GM19372 (cell line): ENCODE data around the gene TRIM32.

Source experiments
- ATAC-seq: cut with Tn5 transposase; IDR thresholded peaks from one replicate; pipeline ENCODE4 v1.9.1; 2021; ENCODE audit warnings: mild to moderate bottlenecking, low read depth, moderate library complexity; ENCODE audit not compliant: unreplicated experiment

TRIM32 gene

DNA sequence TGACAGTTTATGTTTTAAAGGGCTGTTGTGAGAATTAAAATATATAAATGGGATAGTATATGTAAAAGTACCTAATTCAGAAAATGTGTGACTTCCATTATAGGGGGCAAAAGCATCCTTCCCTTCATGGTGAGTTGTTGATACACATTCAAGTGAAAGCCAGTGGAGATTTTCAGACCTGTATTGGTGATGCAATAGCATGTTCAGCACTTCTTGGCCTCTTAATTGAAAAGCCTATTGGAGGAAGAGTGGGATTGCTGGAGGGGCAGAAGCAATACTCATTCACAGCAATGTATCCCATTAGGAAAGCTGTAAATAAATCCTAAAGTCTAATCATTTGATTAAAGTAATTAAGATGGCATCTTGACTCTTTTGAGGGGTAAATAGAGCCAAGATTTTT, 17.4 kb downstream of the TRIM32 start:
- no peak for ATAC-seq

DNA sequence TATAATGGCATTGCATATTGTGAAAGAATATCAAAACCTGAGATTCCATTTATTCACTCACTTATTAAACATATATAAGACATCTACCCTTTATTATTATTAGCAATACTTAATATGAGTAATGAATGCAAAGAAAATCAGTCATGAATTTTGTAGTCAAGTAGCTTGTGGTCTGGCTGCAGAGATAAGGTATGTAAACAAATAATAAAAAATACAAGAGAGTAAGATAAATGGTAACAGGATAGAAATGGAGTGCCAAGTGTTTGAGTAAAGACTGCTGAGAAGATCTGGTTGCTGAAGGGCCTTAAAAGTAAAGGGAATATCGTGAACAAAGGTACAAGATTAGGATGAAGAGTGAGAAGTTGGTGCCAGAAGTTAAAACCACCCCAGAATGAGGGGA, 18.4 kb downstream of the TRIM32 start:
- ATAC-seq, result no peak

DNA sequence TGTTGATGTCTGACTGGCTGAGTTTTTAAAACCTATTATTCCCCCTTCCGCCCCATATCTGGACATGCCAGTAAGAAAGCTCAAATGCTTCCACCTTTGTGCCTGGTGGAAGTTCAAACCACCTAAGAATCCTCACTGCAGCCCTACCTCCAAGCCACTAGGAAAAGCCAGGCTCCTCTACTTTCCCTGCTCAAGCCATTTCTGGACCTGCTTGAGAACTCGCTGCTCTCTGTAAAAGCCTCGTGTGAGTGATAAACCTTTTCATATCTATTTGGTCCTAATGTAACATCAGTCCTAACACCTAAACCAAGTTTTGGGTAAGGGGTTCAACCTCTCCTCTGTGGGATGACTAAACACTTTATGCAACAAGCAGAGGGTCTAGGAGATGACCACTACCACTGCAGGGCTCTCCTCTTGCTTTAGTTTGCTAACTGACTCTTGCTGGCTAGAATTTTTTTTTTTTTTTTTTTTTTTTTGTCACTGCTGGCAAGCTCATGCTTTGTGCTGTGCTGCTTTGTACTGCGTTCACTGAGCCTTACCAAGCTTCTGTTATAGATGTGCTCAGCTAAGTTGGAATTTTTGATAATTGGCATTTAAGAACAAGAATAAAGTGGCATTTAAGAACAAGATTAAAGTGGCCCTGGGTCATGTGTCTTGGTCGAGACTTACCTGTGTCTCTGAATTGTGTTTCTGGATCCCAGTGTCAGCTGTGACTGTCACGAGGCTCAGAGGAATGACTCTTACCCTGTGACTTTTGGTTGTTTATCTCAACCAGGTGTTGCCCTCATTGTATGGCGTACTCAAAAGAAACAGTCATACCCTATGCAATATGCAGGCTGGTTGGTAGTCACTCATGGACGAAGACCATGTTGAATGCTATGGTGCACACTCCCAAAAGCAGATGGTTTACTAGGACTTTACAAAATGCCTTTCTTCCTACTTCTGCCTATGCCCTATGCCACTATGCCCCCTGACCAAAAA, 19.5 kb downstream of the TRIM32 start:
- ATAC-seq, result no peak

DNA sequence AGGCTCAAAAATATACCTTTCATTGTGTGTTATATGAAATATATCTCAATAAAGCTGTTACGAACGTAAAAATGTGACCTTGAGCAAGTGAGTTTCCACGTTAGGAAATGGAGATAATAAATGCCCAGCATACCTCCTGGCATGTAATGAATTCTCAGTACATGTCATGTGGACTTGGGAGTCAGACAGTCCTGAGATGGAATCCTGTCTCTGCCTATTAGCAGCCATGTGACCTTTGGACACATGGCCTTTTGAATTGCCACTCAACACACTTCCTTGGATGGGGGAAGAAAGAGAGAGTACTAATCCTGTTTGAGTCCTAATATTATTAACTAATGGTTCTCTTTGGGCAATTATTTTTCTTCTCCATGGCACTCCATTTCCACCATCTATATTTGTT, 25.7 kb downstream of the TRIM32 start:
- ATAC-seq, result no peak

DNA sequence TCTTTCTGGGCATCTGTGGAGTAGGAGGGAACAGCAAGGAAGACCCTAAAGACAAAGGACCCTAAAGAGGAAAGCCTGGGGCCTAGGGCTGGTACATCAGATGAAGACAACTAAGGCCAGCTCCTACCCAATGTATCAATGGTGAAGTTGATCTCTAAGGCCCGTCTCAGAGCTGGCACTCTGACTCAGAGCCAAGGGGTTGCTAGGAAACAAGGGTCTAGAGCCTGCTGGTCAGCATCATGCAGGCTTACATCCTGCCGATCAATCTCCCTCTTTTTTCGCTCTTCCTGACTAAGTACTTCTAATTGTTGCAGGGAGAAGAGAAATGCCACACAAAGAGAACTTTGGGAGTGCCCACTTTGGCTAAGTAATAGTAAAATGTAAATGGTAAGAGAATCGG, 26.2 kb downstream of the TRIM32 start:
- no peak for ATAC-seq

DNA sequence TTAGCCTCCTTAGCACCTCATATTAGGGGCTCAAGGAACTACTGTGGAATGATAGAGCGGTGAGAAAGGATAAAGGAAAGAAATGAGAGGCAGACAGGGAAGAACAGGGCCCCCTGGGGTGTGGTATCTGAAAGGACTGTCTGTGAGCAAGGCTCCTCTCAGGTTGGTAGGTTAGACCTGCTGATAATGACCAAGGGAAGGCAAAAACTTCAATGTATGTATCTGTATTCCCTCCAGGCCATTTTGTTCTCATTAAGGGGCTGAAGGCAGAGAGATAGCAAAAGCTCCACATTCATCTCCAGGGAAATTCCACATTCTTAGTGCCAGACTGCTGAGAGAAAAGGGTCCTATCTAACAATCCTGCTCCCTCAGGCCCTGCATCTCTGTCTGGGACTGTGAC, 28.6 kb downstream of the TRIM32 start:
- ATAC-seq, result no peak

DNA sequence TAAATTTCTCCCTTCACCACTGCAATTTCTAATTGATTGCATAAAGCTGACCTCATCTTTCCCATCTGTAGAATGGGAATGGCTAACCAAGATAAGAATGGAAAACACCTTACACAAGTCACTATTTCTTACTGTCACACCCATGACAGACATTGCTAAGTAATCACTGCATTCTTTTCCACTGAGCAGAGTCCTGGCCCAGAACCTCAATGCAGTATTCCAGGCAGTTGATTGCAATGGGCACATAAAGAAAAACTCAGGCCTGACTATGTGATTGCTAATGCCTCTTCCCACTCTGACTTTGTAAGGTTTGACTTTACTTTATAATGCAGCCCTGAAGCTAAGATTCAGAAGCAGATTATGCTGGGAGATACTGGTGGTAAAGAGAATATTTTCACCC, 29.3 kb downstream of the TRIM32 start:
- no peak for ATAC-seq

DNA sequence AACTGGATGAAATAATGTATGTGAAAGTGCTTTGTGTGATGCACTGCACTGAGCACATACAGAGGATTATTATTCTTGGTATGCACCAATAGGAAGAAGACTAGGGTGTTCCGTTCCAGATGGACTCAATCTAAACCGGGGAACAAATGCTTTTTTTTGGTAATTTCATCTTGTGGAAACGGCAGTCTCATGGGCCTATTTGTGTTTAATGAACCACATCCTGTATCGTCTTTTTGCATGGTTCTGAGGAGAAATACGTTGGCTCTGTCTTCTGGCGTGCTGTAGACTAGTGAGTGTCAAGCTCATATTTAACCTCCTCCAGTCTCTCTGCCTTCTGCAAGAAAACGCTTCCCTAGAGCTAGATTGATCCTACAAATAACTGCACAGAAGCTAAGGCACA, 30.0 kb downstream of the TRIM32 start:
- ATAC-seq, result no peak

DNA sequence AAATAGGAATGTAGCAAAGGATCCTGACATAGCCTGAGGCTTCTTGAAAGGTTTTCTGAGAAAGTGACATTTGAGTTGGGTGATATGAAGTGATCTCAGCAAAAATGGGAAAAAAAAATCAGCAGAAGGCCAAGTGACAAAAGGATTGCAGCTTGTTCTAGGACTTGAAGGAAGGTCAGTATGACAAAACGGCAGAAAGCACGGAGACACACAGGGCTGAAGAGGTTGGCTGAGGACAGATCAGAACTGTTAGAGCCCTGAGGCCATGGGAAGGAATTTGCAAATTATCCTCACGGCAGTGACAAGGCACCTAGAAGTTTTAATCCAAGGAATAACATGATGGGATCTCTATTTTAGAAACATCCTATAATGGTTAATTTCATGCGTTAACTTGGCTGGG, 31.0 kb downstream of the TRIM32 start:
- no peak for ATAC-seq

DNA sequence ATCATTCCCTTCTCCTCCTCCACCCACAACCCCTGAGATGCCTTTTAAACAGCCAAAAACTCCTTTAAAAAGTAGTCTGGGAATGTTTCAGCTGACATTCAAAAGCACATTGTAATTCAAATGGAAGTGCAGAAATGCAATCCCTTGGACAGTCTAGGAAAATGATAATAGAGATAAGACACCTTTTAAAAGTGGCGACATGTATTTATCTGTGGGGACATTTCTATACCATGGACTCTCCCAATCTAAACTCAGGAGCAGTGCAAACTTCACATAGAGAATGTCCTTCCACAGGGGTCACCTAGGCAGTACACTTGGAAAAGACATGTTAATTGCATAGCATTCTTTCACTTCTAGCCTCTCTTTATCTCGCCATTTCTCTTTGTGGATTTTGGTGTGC, 33.0 kb downstream of the TRIM32 start:
- ATAC-seq, result no peak

DNA sequence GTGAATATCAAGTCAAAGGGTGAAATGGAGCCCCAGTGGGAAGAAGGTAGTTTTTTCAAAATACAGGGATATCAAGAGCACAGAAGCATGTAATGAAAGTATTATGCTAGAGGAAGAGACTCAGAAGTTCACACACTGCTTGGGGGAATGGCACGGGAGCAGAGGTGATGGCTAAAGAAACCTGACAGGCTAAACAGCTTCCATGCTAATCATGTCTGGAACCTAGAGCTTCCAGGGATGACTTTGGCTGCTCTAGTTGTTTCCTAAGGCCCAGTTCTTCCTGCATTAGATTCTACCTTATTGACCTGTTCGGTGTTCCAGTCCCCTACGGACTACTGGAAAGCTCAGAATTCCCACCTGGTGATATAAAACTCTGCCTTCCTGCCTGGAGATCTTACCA, 34.3 kb downstream of the TRIM32 start:
- ATAC-seq, result no peak

DNA sequence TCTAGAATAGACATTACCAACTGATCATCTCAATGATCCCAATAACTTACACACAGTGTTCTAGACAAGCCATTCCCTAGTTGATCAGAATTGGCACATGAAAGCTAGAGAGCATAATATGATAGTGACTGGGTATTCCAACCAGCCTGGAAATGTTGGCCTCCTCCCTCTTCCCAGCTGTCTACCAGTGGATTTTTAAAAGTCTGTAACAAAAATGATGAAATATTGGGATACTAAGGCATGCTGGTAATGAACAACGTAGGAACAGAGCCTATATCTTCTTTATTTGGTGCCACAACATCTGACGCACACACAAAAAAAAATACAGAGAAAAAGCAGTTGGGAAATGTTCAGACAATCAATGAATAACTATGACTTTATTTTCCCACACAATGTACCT, 34.8 kb downstream of the TRIM32 start:
- no peak for ATAC-seq

DNA sequence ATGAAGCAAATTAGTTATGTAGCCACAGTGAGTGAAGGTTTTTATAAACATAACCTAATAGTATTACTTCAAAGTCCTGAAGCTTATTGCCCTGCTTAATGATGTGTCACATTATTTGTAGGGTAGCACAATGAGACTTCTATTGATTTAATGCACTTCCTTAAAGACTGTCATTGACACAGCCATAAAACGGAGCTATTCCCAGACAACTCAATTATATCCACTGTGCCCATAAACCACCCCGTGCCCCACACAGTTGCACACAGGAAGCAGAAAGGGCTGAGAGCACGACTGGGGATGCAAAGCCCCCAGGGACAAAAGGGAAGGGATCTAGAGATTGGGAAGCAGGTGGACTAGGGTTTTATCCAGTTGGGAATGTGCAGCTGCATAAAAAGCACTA, 37.0 kb downstream of the TRIM32 start:
- ATAC-seq, result no peak

DNA sequence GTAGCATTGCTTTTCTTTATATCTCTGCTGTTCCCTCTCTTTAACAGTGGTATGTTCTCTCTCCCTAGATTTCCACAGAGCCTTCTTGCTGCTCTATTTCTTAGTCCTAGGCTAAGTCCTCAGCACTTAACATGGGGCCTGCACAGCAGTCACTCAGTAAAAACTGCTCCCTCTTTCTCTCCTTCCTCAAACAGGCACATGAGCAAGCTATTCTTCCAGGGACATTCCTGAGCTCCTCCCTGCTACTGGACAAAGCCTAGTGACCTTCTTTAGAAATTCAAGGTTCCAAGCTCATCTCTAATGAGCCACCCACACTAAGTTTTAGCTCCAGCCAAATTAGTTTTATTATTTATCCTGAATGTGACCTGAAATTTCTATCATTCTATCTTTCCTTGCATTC, 39.5 kb downstream of the TRIM32 start:
- no peak for ATAC-seq

DNA sequence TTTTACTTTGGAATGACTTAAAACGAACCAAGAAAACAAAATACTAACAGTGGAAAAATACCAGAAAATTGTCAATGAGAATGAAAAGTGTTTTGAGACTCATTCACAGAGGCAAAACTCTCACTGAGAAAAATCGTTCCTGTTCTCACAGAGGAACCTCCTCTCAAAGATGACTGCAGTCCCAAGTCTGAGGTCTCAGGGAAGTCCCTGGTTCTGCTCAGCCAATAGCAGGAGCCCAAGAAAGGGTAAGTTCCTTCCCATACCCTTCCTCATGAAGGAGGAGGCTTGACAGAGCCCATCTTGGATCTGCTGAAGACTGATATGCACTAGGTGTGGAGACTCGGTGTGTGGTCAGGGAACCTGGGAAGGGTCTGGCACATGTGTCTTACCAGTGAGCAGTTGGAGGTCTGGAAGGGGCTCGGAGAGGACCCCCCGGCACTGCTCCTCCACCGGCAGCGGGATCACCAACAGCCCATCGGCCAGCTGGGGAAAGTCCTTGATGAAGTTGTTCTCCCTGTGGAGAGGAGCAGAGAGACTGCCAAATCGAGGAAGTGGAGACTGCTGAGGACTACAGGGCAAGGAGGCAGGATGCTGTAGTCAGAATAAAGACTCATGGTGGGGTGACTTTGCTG, 46.0 kb downstream of the TRIM32 start:
- ATAC-seq, result no peak

DNA sequence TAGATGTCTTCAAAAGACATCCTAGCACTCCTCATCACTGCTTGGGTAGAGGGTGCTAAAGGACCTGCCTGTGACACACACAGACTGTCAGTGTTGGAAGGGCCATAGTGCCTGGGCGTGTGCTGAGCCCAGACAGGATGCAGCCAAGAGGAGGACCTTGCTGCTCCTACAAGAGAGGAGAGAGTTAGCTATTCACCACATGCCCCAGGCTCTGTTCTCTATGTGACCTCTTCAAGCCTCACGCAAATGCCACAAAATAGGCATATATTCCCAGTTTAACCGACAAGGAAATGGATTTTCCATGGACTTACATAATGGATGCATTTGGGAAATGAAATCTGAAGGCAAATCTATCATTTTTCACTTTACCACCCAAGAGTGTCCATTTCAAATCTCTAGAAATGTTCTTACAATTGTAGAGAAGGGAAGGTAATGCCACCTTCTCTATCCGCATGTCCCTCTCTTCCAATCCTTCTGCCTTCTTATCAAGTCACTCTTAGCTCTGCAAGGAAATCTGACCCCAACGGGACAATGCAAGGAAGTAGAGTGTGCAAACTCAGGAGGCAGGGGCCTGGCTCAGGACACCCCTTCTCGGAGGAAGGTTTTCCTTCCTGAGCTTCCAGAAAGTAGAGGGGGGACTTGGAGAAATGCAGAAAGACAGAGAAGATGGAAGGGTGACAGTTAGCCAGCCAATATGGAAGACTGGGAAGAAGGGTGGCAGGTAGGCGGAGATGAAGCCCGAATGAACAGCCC, 49.5 kb downstream of the TRIM32 start:
- no peak for ATAC-seq

DNA sequence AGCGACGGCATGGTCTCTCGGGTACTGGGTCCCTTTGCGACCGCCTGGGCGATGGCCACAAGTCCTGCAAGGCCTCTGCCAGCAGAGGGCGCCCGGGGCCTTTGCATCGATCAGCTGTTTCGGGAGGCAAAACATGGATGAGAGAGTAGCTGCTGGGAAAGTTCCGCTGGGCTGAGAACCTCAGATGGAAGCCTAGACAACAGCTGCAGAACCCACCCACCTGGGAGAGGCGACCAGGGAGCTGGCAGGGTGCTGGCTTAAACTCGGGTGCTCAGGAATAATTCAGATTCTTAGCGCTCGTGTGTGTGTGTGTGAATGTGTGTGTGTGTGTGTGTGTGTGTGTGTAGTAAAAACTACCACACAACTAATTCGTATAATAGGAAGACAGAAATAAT, 50.0 kb downstream of the TRIM32 start:
- no peak for ATAC-seq

DNA sequence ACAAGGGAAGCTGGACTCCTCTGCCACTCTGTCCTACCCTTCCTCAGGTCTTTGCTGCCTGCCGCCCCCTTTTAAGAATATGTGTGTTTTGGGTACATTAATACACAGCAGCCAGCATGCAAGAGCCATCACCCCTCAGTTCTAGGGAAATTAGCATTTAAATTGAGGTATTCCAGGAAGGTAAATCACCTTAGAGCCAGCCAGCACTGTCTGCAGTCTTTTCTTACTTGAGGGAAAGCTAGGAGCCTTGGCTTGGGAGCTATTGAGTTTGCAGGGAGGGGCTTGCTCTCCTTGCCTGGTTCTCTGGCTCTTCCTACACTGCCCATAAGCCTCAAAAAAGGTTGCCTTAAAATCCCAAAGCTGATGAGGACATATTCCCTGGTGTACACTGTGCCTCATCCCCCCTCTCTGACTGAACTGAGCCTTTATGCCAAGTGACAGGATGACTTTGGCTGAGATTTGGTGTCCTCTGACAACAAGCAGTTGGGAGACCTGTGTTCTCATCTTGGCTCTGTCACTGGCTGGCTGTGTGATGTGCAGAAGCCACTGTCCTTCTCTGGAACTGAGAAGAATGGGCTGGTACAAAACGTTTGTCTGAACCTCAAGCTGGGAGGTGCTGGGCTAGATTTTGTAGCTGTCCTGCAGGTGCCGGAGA, 54.1 kb downstream of the TRIM32 start:
- ATAC-seq, result no peak

DNA sequence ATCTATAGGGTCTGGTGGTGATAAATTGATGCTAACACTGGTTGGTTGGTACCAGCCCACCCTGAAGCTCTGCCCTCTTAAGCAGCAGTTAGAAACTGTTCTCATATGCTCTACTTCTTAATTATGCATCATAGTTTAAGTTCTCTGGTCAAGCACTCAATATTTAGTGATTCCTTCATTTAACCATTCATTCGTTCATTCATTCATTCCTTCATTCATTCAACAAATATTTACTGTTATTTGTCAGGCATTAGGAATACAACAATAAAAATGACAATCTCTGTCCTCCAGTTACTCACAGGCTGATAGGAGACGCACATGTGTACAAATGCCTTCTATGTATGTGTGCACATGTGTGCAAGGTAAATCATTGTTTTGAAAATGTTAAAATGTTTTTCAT, 54.6 kb downstream of the TRIM32 start:
- ATAC-seq, result no peak

DNA sequence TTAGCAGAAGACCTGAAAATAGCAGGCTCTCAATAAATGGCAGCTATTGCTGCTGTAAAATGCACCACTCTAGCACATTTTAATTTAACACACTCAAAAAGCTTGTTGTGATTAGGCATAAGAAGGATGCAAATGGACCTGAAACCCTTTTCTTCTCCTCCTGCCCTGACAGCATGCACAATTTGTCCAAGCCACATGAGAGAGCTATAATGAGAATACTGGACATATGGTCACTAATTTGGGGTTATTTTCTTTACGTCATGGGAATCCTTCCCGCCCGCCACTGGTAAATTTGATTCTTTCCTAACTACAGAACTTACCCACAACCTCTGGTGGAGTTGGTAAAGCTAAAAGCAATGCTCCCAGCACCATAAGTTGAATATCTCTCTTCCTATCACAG, 62.1 kb downstream of the TRIM32 start:
- ATAC-seq, result no peak

DNA sequence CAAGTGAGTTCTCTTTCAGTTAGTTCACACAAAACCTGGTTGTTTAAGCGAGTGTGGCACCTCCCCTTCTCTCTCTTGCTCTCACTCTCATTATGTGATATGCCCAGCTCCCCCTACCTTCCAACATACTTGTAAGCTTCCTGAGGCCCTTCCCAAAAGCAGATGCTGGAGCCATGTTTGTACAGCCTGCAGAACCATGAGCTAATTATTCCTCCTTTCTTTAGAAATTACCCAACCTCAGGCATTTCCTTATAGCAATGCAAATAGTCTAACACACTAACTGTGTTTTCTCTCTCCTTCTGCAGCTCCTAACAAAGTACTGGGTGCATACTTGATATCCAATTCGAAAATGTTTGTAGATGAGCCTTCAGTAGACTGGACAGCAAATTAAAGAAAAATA, 62.7 kb downstream of the TRIM32 start:
- no peak for ATAC-seq
